MV-4-11 (cell line): ENCODE data around the gene UNKL.
"Not testable (repeated sequence)": the region's sequence is repeated elsewhere in the genome, so short reads cannot be mapped to it uniquely, and the experiment has no call there.

Experiments
- DNase-seq: peaks from one replicate; lab custom pipeline; 2025; lab: John Stamatoyannopoulos, UW

The UNKL gene

GRCh38 chr16:1338855-1339675 is 75.4 kb downstream of the UNKL start:
- no peak for DNase-seq

- DNase-seq = no peak
These were observed 76.3 kb downstream of the UNKL start for GRCh38 chr16:1338119-1338730.

GRCh38 chr16:1337486-1337885 is 77.0 kb downstream of the UNKL start:
- DNase-seq = no peak

GRCh38 chr16:1336619-1337018 is 77.9 kb downstream of the UNKL start:
- no peak for DNase-seq

GRCh38 chr16:1335996-1336395 is 78.5 kb downstream of the UNKL start:
- no peak for DNase-seq

- no peak for DNase-seq
These were observed 79.1 kb downstream of the UNKL start for GRCh38 chr16:1335211-1335971.

GRCh38 chr16:1334739-1335138 is 79.8 kb downstream of the UNKL start:
- DNase-seq = no peak

GRCh38 chr16:1333854-1334700 is 80.4 kb downstream of the UNKL start:
- no peak for DNase-seq

GRCh38 chr16:1333149-1333812 is 81.2 kb downstream of the UNKL start, which contains the start of gene BAIAP3:
TSS of gene BAIAP3 (plus strand) at chr16:1333645. CDS start at chr16:1338550, 4,905 bp downstream.
- DNase-seq = no peak

- DNase-seq = no peak
These were observed 81.8 kb downstream of the UNKL start for GRCh38 chr16:1332618-1333148.

GRCh38 chr16:1331712-1332617 is 82.5 kb downstream of the UNKL start:
- peak; percentile 19 for DNase-seq

GRCh38 chr16:1330931-1331711 is 83.4 kb downstream of the UNKL start:
- DNase-seq = no peak

- no peak for DNase-seq
These were observed 84.1 kb downstream of the UNKL start for GRCh38 chr16:1330260-1330914.

GRCh38 chr16:1328961-1329360 is 85.5 kb downstream of the UNKL start:
- not testable (repeated sequence) for DNase-seq

- DNase-seq = not testable (repeated sequence)
These were observed 86.4 kb downstream of the UNKL start for GRCh38 chr16:1328136-1328535.

GRCh38 chr16:1327619-1327947 is 86.9 kb downstream of the UNKL start:
- DNase-seq = no peak

GRCh38 chr16:1326946-1327618 is 87.4 kb downstream of the UNKL start:
- no peak for DNase-seq

- no peak for DNase-seq
These were observed 88.1 kb downstream of the UNKL start for GRCh38 chr16:1326391-1326790.
